HG03460 (cell line): ENCODE measurements around the gene NHSL1.

Source experiments
- ATAC-seq: cut with Tn5 transposase; IDR thresholded peaks from one replicate; pipeline ENCODE4 v1.9.1; 2021; ENCODE audit not compliant: unreplicated experiment

The NHSL1 gene

GRCh38 chr6:138525355-138525754 lies 26.1 kb upstream of the NHSL1 start:
- ATAC-seq, result no peak

DNA sequence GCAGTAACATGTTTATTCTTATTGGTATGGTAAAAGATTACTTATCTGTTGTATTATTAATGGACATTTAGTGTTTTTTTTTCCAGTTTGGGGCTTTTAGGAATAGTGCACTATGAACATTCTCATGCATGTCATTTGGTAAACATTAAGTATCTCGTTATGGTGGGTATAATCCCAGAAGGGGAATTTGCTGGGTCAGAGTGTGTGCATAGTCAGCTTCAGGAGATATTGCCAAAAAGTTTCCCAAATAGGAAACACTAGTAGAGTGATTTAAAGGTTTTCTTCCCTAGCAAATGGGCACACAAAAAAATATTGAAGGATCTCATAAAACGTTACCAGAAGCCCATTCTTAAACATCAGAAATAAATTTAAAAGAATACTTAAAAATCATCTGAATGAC lies 25.2 kb upstream of the NHSL1 start:
- ATAC-seq, result no peak

- no peak for ATAC-seq
Observed at GRCh38 chr6:138523347-138524210, 24.3 kb upstream of the NHSL1 start.

- ATAC-seq, result no peak
Observed at GRCh38 chr6:138522611-138523010, 23.3 kb upstream of the NHSL1 start.

GRCh38 chr6:138521790-138522189 lies 22.5 kb upstream of the NHSL1 start:
- ATAC-seq, result no peak

- ATAC-seq, result no peak
Observed at GRCh38 chr6:138520463-138520862, 21.2 kb upstream of the NHSL1 start.

DNA sequence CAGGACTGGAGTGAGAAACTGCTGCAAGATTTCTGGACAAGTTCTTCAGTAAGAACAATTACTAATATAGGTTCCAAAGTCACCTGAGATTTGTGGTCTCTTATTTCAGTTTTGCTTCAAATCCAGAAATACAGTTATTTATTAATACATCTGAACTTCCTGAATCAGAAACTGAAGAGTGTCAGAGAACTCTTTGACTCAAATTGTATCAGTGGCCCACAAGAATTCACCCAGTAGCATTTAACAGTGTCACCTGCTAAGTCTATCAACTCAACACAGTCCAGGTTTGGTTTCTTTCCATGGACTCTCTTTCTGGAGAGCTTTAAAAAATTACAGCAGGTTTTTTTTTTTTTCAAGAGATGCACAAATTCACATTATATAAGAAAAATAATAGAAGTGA lies 18.8 kb upstream of the NHSL1 start:
- ATAC-seq, result peak; percentile 10

DNA sequence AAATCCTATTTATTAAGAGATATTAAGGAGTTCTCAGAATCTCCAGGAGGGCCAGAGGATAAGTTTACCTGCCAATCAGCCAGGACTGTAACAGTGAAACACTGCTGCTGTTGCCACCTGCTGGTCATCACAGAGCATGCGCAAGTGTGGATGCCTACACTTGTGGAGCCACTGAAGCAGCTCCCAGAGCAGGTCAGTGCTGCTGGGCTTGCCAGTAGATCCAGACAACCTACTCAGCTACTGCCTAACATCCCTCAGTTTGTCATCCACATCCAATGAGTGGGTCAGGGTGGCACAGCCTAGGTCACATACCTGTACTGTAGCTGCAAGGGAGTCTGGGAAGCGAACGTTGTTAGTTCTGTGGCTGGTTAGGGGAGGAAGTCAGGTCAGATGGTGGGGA lies 18.3 kb upstream of the NHSL1 start:
- ATAC-seq, result peak; percentile 93

- no peak for ATAC-seq
Observed at GRCh38 chr6:138515657-138516248, 16.5 kb upstream of the NHSL1 start.

DNA sequence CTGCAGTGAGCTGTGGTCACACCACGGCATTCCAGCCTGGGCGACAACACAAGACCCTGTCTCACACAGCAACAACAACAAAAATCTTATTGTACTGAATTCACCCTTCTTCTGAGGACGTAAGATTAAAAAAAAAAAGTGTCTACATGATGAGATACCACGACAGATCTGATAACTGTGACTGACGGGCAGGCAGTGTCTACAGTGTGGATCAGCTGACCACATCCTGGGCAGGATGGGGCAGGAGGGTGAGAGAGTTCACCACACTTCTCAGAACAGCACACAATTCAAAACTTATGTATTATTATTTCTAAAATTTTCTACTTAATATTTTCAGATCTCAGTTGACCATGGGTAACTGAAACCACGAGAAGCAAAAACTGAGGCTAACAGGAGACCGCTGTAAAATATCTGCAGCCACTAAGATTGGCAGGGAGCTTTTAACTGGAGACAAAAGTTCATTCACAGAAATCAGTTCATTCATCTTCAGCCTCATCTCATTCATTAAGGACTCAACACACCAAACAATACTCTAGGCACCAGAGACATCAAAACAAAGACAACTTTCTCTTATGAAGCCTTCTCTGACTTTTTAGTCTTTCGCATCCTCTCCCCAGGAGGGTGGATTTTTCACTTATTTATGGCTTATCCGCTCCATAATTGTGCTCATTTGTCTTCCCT lies 15.7 kb upstream of the NHSL1 start:
- ATAC-seq, result no peak

- no peak for ATAC-seq
Observed at GRCh38 chr6:138512609-138513008, 13.3 kb upstream of the NHSL1 start.

- no peak for ATAC-seq
Observed at GRCh38 chr6:138510093-138510492, 10.8 kb upstream of the NHSL1 start.

- no peak for ATAC-seq
Observed at GRCh38 chr6:138509371-138509770, 10.1 kb upstream of the NHSL1 start.

DNA sequence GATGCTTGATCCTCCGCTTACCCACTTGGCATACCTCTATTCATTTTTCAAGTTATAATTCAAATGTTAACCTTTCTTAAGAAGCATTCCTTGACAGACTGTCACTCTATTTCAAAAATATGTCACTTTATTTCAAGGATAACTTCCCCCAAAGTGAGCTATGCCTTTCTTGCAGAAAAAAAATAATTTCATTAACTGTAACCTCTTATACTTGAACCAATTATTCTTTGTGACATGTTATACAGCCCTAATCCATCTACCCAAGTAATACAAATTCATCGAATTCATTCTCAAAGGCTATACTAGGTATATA lies 9.3 kb upstream of the NHSL1 start:
- no peak for ATAC-seq

DNA sequence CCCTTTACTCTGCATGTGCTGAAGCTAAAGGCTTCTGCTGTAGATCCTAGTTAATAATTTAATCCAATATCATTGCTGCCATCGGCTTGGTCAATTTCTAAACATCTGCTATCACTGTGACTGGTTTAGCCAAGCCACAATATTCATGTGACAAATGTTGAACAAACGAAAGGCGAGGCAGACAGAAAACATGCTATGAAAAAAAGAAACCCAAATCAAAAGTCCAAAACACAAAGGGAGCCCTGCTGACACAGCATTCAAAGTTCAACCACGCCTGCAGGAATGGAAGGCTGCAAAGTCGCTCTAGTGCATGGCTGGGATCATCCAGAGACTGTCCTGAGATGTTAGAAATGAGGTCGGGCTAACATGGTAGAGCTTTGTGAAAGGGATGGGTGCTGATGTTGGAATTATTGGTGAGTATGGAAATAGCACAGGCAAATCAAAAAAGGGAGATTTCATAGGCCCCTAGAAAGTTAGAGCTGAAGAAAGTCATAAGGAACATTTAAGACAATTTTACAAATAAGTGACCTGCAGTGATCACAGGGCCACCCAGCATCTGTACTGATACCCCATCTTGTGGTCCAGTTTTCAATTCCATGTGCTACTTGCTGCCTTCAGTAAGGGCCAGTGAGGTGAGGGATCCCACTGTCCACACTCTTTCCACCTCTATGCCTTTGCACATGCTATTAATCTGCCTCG lies 8.8 kb upstream of the NHSL1 start:
- ATAC-seq, result no peak

GRCh38 chr6:138504764-138505689 lies 5.7 kb upstream of the NHSL1 start:
- ATAC-seq, result no peak

GRCh38 chr6:138503881-138504680 lies 4.8 kb upstream of the NHSL1 start:
- ATAC-seq, result no peak

- no peak for ATAC-seq
Observed at GRCh38 chr6:138502546-138502945, 3.3 kb upstream of the NHSL1 start.

DNA sequence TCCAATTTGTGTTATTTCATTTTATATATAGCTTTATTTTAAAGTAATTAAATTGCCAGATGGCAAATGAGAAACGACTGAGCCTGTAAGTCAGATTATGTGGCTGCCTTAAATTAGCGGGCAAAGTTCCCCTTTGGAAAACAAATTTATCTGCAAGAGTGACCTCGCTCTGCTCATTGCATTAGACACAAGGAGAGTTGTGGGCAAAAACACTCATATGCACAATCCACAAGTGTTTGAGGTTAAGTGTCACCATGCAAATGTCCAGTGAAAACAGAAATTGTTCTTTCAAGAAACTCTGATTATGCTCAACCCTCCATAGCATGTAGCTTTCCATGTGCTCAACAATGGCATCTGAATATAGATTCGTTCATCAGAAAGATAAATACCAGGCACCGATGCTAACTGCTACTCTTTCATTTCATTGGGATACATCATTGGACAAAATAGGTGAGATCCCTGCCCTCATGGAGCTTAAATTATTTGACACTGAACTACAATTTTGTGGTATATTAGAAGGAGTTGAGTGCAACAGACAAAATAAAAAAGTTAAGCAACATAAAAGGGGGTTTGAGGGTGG lies 1.7 kb upstream of the NHSL1 start:
- ATAC-seq, result no peak
